PC-9 (cell line): ENCODE data around the gene FAM163B.

Source experiments
- CTCF ChIP-seq: fragments of 200-600 bp; sonication (generic); conservative IDR thresholded peaks from 2 replicates; pipeline ENCODE4 v1.6.1; 2017; ENCODE audit warnings: mixed run types, antibody characterized with exemption, mild to moderate bottlenecking, moderate library complexity
- EZH2 ChIP-seq: fragments of 200-600 bp; sonication (generic); IDR thresholded peaks from 2 replicates; pipeline ENCODE4 v1.8.0; 2017; ENCODE audit warnings: antibody characterized with exemption, low read depth

- no peak for TF ChIP-seq CTCF
- no peak for TF ChIP-seq EZH2
Observed at GRCh38 chr9:133618726-133619125, 9.5 kb upstream of the FAM163B start.
